Esophagus mucosa (tissue), 1 donor: ENCODE measurements around the gene NXPE3. TPM values are rescaled to one million over a fixed set of nuclear protein-coding genes. Genes with fewer than 3 reads are reported as not detected.
"Not testable (repeated sequence)": the region's sequence is repeated elsewhere in the genome, so short reads cannot be mapped to it uniquely, and the experiment has no call there.

ENCODE experiments used
- ATAC-seq: fragments of 200-7000 bp; cut with Tn5 transposase; one replicate; pipeline ENCODE4 v1.9.1; 2020
- total RNA-seq: library from RNA; stranded (reverse); gene quantifications from one replicate; pipeline ENCODE4 v1.2.4, GENCODE V29; 2023
- donor health status: DM: yes; HTN: yes; CAD: no.

Gene NXPE3
- total RNA-seq, 1 donor from 2014 or later = 1.8 TPM

DNA sequence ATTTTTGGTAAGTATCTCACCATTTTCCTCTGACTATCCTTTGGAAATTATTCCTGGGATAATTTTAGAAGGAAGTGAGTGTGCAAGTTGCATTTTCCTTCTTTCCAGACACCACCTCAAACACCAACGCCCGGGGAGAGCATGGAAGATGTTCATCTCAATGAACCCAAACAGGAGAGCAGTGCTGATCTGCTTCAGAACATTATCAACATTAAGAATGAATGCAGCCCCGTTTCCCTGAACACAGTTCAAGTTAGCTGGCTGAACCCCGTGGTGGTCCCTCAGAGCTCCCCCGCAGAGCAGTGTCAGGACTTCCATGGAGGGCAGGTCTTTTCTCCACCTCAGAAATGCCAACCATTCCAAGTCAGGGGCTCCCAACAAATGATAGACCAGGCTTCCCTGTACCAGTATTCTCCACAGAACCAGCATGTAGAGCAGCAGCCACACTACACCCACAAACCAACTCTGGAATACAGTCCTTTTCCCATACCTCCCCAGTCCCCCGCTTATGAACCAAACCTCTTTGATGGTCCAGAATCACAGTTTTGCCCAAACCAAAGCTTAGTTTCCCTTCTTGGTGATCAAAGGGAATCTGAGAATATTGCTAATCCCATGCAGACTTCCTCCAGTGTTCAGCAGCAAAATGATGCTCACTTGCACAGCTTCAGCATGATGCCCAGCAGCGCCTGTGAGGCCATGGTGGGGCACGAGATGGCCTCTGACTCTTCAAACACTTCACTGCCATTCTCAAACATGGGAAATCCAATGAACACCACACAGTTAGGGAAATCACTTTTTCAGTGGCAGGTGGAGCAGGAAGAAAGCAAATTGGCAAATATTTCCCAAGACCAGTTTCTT is 74.2 kb downstream of the NXPE3 start:
- ATAC-seq = no peak

DNA sequence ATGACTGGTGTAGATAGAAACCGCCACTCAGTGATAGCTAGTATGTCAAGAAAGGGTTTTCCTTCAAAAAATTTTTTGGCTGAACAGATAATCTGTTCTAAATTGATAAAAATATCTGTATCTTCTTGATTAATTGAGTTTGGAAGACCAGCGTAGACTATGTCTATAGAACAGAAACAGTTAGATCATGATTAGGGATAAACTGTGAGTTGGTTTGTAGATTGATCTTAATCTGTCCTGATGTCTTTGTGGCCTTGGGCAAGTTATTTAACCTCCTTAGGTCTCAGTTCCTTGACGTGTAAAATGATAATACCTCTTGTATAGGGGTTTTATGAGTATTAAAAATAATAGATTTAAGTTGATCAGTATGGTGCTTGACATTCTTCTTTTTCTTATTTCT is 75.0 kb downstream of the NXPE3 start:
- ATAC-seq = no peak

DNA sequence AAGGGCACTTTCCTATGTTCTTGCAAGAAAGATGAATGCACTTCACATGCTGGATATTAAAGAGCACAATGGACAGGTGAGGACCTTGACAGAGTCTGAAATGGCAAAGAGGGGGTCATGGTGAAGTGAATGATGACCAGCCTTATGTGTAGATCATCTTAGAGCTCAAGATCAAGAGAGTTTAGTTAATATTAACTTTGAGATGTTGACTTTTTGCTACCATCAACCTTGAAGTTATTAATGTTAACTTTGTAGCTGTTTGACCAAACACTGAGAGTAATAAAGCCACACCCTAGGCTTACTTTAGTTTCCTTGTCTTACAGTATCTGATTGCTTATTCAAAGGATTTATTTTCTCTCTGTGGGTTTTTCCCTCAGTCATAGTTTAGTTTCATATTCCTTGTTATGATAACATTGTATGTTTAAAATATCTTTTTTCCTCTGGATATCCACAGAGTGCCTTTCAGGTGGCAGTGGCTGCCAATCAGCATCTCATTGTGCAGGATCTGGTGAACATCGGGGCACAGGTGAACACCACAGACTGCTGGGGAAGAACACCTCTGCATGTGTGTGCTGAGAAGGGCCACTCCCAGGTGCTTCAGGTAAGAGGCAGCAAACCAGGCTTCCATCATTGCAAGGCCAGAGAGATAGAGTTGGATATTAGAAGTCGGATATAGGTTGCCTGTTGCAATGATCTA is 75.7 kb downstream of the NXPE3 start:
- ATAC-seq = peak; percentile 24

DNA sequence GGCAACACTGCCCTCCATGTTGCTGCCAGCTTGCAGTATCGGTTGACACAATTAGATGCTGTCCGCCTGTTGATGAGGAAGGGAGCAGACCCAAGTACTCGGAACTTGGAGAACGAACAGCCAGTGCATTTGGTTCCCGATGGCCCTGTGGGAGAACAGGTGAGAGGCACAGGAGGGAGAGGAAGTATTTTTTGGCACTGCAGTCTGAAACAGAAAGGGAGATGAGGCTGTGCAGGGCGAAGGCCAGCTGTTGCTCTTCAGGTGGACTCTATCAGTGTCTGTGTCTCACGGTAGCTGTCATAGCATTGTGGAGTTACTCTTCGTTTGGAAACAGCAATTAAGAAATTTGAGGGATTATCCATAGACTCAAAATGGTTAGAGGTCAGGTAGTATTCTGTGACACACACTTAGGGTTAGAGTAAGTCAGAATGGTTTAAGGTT is 78.3 kb downstream of the NXPE3 start:
- no peak for ATAC-seq

DNA sequence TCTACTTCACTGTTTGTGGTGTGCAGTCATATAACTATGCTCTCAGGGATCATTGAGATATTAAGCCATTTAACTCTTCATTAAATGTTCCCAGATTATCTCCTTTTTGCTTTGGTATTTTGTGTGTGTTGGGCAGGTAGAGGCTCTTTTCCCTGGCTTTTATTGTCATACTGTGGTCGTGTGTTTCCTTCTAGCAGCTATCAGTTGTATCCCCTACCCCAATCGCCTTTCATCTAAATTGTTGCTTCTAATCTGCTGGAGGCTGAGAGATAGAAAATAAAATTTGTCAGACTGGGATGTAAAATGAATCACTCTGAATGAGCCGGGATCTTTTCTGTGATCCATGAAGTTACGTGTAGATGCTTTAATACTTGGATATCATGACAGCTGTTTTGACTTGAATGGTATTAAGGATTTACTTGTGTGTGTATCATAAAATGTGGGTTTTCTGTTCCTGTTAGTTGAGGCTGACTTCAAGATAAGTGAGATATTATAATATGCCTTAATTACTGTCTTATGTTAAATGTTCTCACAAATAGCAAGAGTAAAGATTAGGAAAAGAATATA is 79.5 kb downstream of the NXPE3 start:
- ATAC-seq = no peak

DNA sequence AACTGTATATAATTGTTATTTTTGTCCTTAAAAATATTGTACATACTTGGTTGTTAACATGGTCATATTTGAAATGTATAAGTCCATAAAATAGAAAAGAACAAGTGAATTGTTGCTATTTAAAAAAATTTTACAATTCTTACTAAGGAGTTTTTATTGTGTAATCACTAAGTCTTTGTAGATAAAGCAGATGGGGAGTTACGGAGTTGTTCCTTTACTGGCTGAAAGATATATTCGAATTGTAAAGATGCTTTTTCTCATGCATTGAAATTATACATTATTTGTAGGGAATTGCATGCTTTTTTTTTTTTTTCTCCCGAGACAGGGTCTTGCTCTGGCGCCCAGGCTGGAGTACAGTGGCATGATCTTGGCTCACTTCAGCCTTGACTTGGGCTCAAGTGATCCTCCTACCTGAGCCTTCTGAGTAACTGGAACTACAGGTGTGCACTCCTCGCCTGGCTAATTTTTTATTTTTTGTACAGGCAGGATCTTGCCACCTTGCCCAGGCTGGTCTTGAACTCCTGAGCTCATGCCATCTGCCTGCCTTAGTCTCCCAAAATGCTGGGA is 81.0 kb downstream of the NXPE3 start:
- no peak for ATAC-seq

DNA sequence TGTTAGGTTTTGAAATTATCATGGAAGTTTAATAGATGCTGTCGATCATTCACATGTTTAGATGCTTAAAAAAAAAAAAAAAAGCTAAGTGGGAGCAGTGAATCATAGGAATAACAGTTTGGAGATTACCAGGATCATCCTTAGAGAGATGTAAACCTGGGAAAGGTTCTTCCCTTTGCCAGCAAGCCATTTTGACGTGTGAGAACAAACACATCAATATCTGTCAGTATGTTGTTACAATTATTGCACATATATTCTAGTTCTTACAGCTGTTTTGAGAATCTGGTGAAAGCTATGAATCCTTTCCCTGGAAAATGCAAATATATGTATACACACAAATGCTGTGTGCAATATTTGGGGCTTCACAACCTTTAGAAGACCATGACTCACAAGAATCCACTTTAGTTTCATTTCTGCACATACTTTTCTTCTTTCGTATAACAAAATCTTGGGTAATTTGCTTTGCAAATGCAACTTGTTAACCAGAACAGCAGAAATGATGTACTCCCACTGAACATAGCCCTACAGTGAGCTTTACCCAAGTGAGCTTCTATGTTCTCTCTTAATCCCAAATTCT is 82.3 kb downstream of the NXPE3 start:
- no peak for ATAC-seq

DNA sequence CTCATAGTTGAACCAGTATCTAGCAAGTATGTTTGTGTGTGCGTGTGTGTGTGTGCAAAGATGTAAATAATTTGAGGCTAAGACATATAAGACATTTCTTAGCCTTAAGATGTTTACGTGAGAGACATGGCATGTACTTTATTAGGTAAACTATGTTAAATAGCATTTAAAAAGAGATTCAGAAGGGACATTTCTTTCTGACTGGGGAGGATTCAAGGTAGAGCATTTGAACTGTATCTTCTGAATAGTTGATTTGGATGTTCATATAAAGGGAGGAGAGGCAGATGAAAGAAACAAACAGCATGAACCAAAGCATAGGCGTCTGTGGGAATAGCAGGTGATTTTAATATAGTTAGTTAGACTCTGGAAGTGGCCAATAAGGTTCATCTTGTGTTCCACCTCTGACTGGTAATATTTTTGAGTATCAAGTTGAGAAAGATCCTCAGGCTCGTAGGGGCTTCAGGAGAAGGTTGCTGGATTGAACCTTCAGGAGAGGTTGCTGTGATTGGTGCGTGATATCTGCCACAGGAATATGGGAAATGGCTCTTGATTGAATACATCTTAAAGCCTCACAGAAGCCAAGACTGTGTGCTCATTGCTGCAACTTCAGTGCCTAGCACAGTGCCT is 82.9 kb downstream of the NXPE3 start:
- ATAC-seq = no peak

DNA sequence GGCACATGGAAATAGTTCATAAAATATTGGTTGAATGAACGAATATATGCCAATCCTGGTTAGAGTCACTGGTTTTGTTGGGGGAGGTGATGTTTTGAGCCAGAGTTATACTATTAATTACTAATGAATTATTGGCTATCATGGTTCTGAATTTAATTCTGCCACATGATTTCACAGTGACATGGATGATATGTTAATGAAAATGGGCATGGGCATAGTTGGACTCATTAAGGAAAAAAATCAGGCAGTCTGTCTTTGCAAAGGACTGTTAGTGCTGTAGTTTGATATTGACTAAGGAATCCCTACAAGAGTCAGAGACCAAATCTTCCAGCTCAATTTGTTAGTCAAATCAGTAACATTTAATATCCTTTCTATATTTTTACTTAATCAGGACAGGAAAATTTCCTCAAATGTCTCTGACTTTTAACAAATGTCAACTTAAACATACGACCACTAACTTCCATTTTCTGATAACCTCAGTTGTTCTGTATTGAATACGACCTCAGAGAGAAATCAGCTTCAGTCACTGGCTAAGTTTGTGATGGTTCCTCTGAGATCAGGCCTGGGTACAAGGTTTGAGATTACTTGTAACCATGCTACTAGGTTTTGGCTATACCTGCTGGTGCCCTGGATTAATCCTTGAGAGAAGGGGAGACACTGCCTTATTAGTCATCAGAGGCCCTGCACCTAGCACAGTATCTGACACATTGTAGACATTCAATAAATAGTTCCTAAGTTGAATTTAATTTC is 83.6 kb downstream of the NXPE3 start:
- ATAC-seq = peak; percentile 60

DNA sequence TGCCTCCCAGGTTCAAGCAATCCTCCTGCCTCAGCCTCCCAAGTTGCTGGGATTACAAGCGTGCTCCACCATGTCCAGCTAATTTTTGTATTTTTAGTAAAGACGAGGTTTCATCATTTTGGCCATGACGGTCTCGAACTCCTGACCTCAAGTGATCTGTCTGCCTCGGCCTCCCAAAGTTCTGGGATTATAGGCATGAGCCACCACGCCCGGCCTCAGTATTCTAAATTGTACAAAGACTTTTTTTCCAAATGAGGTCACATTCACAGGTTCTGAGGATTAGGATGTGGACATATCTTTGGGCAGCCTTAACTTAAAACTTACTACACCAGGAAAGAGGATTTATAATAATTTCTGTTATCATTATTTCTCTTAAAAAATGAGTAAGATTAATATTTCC is 85.9 kb downstream of the NXPE3 start:
- not testable (repeated sequence) for ATAC-seq

DNA sequence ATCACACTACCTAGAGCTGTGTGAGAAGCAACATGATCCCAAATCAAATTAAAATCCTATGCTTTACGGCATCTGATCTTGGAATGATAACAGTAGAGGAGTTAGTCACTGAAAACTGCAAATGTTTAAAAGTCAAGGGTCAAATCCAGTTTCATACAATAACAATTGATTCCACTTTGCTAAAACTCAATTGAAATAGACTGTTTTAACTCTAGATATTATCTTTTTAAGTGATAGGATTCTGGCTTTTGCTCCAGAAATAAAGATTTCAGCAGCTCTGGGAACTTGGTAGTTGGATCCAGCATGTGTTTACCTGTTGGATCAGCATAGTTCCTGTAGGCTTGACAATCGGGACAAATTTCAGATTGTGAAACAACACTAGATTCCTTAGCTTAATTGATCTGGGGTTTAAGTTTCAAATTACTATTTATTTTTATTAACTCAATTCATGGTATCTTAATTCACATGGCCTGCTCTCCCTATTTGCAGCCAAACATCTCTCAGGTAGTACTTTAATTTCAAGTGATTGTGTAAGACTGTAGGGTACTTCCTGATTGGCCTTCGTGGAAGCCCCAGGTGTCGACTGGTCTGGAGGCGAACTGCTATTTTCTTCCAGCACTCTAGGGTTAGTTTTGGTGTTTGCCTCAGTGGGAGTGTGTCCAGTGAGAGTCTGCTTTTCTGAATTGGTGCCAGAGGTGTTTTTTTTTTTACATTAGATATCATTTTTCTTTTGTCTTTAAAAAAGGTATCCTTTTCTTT is 86.9 kb downstream of the NXPE3 start:
- no peak for ATAC-seq

DNA sequence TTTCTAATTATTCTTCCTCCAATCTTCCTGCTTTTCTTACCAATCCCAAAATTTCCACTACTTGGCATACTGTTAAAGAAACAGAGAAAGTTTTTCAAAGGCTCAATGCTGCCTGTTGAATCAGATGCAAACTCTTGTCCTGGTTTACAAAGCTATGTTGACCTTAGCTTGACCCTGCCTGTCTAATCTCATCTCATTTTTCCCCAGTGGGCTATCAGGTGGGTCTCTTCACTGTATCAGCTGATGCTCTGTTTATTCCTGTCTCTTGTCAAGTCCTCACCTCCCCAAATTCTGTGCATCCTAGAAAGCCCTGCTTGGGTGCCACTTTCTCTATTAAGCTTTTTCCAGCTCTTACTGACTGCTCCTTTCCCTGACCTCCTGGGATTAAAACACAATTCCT is 88.5 kb downstream of the NXPE3 start:
- ATAC-seq = no peak

DNA sequence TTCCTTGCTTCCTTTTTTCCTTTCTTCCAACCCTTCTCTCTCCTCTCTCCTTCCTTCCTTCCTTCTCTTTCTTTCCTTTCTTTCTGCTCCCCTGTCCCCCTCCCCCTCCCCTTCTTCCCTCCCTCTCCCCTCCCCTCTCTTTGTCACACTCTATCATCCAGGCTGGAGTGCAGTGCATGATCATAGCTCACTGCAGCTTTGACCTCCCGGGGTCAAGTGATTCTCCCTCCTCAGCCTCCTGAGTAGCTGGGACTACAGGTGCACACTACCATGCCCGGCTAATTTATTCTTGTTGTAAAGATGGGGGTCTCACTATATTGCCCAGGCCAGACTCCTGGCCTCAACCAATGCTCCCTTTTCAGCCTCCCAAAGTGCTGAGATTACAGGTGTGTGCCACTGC is 89.0 kb downstream of the NXPE3 start:
- ATAC-seq = no peak

DNA sequence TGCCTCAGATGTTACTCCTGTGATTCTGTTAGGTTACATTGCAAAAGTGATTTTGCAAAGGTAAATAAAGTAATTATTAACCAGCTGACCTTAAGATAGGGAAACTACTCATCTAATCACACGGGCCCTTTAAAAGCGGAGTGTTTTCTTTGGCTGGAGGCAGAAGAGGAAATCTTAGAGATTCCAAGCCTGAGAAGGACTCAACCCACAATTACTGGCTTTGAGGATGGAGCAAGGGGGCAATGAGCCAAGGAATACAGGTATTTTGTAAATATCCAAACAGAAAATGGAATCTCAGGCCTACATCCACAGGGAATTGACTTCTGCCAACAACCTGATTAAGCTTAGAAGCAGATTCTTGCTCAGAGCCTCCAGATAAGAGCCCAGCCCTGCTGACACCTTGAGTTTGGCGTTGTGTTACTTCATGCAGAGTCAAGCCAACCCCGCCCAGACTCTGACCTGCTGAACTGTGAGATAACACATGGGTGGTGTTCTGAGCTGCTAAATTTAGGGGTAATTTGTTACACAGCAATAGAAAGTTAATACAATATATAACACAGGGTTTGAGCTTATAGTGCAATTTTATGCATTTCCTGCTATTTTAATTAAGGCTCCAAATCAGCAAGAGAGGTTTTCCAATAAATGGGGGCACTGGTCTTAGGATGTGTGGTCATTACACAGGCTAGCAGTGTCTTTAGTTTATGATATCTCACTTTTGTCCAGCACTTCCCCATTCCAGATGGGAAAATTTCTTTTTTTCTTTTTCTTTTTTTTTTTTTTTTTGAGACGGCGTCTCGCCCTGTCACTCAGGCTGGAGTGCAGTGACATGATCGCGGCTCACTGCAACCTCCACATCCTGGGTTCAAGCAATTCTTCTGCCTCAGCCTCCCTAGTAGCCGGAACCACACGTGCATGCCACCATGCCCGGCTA is 89.8 kb downstream of the NXPE3 start:
- ATAC-seq = peak; percentile 83

DNA sequence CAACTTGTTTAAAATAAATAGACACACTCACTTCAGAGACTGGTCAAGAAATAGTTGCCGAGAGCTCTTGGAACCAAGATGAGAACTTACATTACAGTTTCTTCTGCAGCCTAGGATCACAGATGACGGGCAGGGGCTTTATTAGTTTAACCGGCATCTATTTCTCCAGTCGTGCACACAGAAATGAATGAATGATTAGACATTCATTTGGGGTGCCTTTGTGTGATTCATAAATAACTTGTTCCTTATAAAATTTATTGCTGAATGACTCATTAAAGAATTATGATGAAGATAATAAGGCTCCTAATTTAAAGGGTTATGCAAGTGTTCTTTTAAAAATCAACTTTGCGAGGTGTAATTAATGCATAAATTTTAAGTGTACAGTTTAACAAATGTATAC is 91.1 kb downstream of the NXPE3 start:
- peak; percentile 12 for ATAC-seq

DNA sequence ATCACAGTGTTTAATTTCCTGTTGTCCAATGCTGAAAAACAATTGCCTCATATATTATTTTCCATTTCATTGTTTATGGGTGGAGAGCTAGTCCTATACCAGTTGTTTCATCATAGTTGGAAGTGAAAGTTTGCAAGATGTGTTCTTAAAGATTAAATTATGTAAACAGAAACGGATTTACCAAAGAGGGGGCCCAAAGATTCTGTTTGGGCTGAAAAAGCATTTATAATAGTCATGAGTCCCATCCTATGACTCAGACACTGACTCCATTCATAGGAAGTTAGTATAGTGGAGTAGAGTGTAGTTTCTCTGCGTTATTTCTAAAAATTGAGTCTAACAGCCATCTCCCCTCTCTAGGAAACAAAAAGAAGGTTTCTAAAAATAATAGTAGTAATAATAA is 94.6 kb downstream of the NXPE3 start:
- no peak for ATAC-seq

DNA sequence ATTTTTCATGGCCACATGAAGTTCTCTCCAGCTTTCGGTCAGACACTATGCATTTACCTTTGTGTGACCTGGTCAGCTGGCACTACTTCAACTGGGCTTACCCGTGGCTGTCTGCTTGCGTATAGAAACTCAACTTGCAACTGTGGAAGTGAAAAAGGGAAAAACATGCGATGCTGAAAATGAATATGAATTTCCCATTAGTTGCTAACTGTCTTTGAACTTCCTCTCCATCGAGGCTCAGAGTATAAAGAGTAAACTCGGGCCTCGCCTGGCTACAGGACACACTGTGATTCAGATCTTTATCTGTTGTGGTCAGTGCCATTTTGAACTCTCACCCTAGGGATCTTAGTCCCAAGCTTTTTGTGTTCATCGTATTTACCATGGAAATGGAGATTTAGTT is 97.1 kb downstream of the NXPE3 start:
- ATAC-seq = no peak
